CD8-positive, alpha-beta memory T cell (primary cell): ENCODE results near the gene NCR3LG1. TPM values are rescaled to one million over a fixed set of nuclear protein-coding genes. Genes with fewer than 3 reads are reported as not detected.

Experiments used
- CTCF ChIA-PET: fragments of 350-600 bp; sonication (Branson Sonifier 250); formaldehyde crosslinking; loops from one replicate; lab custom pipeline; 2021; ENCODE audit warnings: antibody characterized with exemption; lab: Charles Lee
- POLR2A ChIA-PET: fragments of 350-600 bp; sonication (Branson Sonifier 250); formaldehyde crosslinking; loops from one replicate; lab custom pipeline; 2021; ENCODE audit warnings: antibody characterized with exemption; lab: Charles Lee
- DNase-seq, 5 donors: peaks; one replicate each; pipeline versions ENCODE4 v3.0.0 to v3.0.0-alpha.2; 2020 to 2022; ENCODE audit warnings: mixed read lengths in 1 of 5
- H3K27ac ChIP-seq: one replicate; pipeline ENCODE4 v1.7.0; 2013; ENCODE audit warnings: low read depth, mild to moderate bottlenecking, low read length, moderate library complexity
- H3K27me3 ChIP-seq: 2 replicates; pipeline ENCODE4 v1.7.0; 2013; ENCODE audit warnings: low read length, mild to moderate bottlenecking; ENCODE audit not compliant: insufficient read depth, poor library complexity, severe bottlenecking
- H3K36me3 ChIP-seq: 2 replicates; pipeline ENCODE4 v1.7.0; 2013; ENCODE audit warnings: mild to moderate bottlenecking, low read length, moderate library complexity; ENCODE audit not compliant: insufficient read depth
- H3K4me1 ChIP-seq: 2 replicates; pipeline ENCODE4 v1.7.0; 2013; ENCODE audit warnings: mild to moderate bottlenecking, low read length, moderate library complexity; ENCODE audit not compliant: insufficient read depth
- H3K4me3 ChIP-seq: 2 replicates; pipeline ENCODE4 v1.7.0; 2013; ENCODE audit warnings: mild to moderate bottlenecking, low read length
- H3K9me3 ChIP-seq: 2 replicates; pipeline ENCODE4 v1.7.0; 2013; ENCODE audit warnings: mild to moderate bottlenecking, low read length
- H3K27ac Mint-ChIP-seq, 8 donors: one replicate each; pipeline ENCODE4 v1.8.0; 2020 to 2021; ENCODE audit warnings: mixed read lengths in 8 of 8, mild to moderate bottlenecking in 6 of 8, inconsistent platforms in 3 of 8, moderate library complexity in 3 of 8
- H3K27me3 Mint-ChIP-seq, 2 donors: one replicate each; pipeline ENCODE4 v1.8.0; 2020 to 2021; ENCODE audit warnings: mixed read lengths in 2 of 2, mild to moderate bottlenecking in 1 of 2, moderate library complexity in 1 of 2
- H3K36me3 Mint-ChIP-seq, 3 donors: one replicate each; pipeline ENCODE4 v1.8.0; 2020 to 2021; ENCODE audit warnings: mixed read lengths in 3 of 3, inconsistent platforms in 1 of 3, mild to moderate bottlenecking in 1 of 3
- H3K4me1 Mint-ChIP-seq, 3 donors: one replicate each; pipeline ENCODE4 v1.8.0; 2020 to 2021; ENCODE audit warnings: mixed read lengths in 3 of 3, inconsistent platforms in 1 of 3, mild to moderate bottlenecking in 1 of 3
- H3K4me3 Mint-ChIP-seq, 7 donors: one replicate each; pipeline ENCODE4 v1.8.0; 2020 to 2021; ENCODE audit warnings: mixed read lengths in 7 of 7, mild to moderate bottlenecking in 6 of 7, moderate library complexity in 4 of 7, inconsistent platforms in 2 of 7
- H3K9me3 Mint-ChIP-seq, 5 donors: one replicate each; pipeline ENCODE4 v1.8.0; 2020 to 2022; ENCODE audit warnings: mixed read lengths in 5 of 5, mild to moderate bottlenecking in 3 of 5, moderate library complexity in 2 of 5, inconsistent platforms in 1 of 5
- polyA plus RNA-seq: library from polyadenylated mRNA; unstranded; fragments of 300-500 nt; fragmentation: Illumina TruSeq; gene quantifications from one replicate; pipeline ENCODE4 v1.2.3, GENCODE V29; 2021
- total RNA-seq, 2 experiments: library from RNA; stranded (reverse); gene quantifications; one replicate each; pipeline ENCODE4 v1.2.3, GENCODE V29; 2021

Gene NCR3LG1
- total and polyA plus RNA-seq, 3 experiments from 2014 or later, result 0.03 to 6.0 (median 5.9) TPM

- ChIA-PET POLR2A (no interaction called here), CTCF (interaction anchor here (0.7 to 3.2 kb wide), 4 partner anchors 9 to 131 kb away, joined by 3 to 14 read pairs (median 6); partner anchors contain the start of gene KCNJ11)
- Mint-ChIP-seq H3K4me3 (no peak overlapping the region), H3K36me3 (no peaks in the 10 kb centered on the region), H3K27ac (no peak overlapping the region), H3K27me3 (peaks cover 0 to 3% of the 10 kb centered on the region in 2 donors), H3K4me1 (peaks cover 0 to 1% (median 0%) of the 10 kb centered on the region in 3 donors), H3K9me3 (no peaks in the 10 kb centered on the region)
- Histone ChIP-seq H3K27me3 (no peaks in the 10 kb centered on the region), H3K4me3 (no peak overlapping the region), H3K4me1 (no peaks in the 10 kb centered on the region), H3K9me3 (no peaks in the 10 kb centered on the region), H3K36me3 (no peaks in the 10 kb centered on the region), H3K27ac (no peak overlapping the region)
- no peak for DNase-seq
Measured at GRCh38 chr11:17397311-17398002, 45.9 kb downstream of the NCR3LG1 start.

GRCh38 chr11:17399236-17399635 is 47.6 kb downstream of the NCR3LG1 start:
- Mint-ChIP-seq H3K4me3 (no peak overlapping the region), H3K27me3 (peaks cover 0 to 3% of the 10 kb centered on the region in 2 donors), H3K36me3 (no peaks in the 10 kb centered on the region), H3K9me3 (no peaks in the 10 kb centered on the region), H3K27ac (no peak overlapping the region), H3K4me1 (peaks cover 0 to 1% (median 0%) of the 10 kb centered on the region in 3 donors)
- POLR2A ChIA-PET, result no interaction called here
- no peaks in the 10 kb centered on the region for H3K36me3 ChIP-seq
- H3K4me3 ChIP-seq, result no peak overlapping the region
- no peaks in the 10 kb centered on the region for H3K4me1 ChIP-seq
- H3K27me3 ChIP-seq, result no peaks in the 10 kb centered on the region
- no peak for DNase-seq
- H3K9me3 ChIP-seq, result no peaks in the 10 kb centered on the region
- H3K27ac ChIP-seq, result no peak overlapping the region
- CTCF ChIA-PET, result interaction anchor here (1.5 to 3.2 kb wide), 3 partner anchors 9 to 129 kb away, joined by 3 to 14 read pairs (median 8); no protein-coding TSS in a partner anchor

GRCh38 chr11:17400048-17400775 is 48.6 kb downstream of the NCR3LG1 start:
- H3K9me3 ChIP-seq, result no peaks in the 10 kb centered on the region
- DNase-seq, result no peak
- H3K36me3 Mint-ChIP-seq, result no peaks in the 10 kb centered on the region
- H3K27me3 ChIP-seq, result no peaks in the 10 kb centered on the region
- no peak overlapping the region for H3K4me3 Mint-ChIP-seq
- CTCF ChIA-PET, result interaction anchor here (0.8 to 3.2 kb wide), 3 partner anchors 10 to 28 kb away, joined by 3 to 14 read pairs (median 3); no protein-coding TSS in a partner anchor
- H3K27me3 Mint-ChIP-seq, result peaks cover 0 to 7% of the 10 kb centered on the region in 2 donors
- H3K9me3 Mint-ChIP-seq, result no peaks in the 10 kb centered on the region
- peaks cover 0 to 1% (median 0%) of the 10 kb centered on the region in 3 donors for H3K4me1 Mint-ChIP-seq
- H3K27ac Mint-ChIP-seq, result no peak overlapping the region
- POLR2A ChIA-PET, result no interaction called here
- H3K27ac ChIP-seq, result no peak overlapping the region
- no peak overlapping the region for H3K4me3 ChIP-seq
- H3K4me1 ChIP-seq, result no peaks in the 10 kb centered on the region
- H3K36me3 ChIP-seq, result no peaks in the 10 kb centered on the region

- Mint-ChIP-seq H3K27me3 (peaks cover 0 to 7% of the 10 kb centered on the region in 2 donors), H3K36me3 (no peaks in the 10 kb centered on the region), H3K27ac (no peak overlapping the region), H3K4me1 (peaks cover 0 to 1% (median 0%) of the 10 kb centered on the region in 3 donors), H3K4me3 (no peak overlapping the region), H3K9me3 (no peaks in the 10 kb centered on the region)
- H3K9me3 ChIP-seq, result no peaks in the 10 kb centered on the region
- no peaks in the 10 kb centered on the region for H3K27me3 ChIP-seq
- no peak for DNase-seq
- POLR2A ChIA-PET, result no interaction called here
- H3K36me3 ChIP-seq, result no peaks in the 10 kb centered on the region
- H3K4me1 ChIP-seq, result no peaks in the 10 kb centered on the region
- H3K27ac ChIP-seq, result no peak overlapping the region
- H3K4me3 ChIP-seq, result no peak overlapping the region
- CTCF ChIA-PET, result interaction anchor here (0.5 kb wide), 1 partner anchor 49 kb away, joined by 3 read pairs; no protein-coding TSS in a partner anchor
Measured at GRCh38 chr11:17401316-17401715, 49.7 kb downstream of the NCR3LG1 start.

GRCh38 chr11:17401841-17402240 is 50.2 kb downstream of the NCR3LG1 start:
- Mint-ChIP-seq H3K36me3 (no peaks in the 10 kb centered on the region), H3K27me3 (peaks cover 0 to 7% of the 10 kb centered on the region in 2 donors), H3K4me3 (no peak overlapping the region), H3K9me3 (no peaks in the 10 kb centered on the region), H3K4me1 (peaks cover 0 to 1% (median 0%) of the 10 kb centered on the region in 3 donors), H3K27ac (peak overlapping the region in 1 of 8 donors; percentile 43)
- no peak for DNase-seq
- ChIA-PET POLR2A (no interaction called here), CTCF (interaction anchor here (0.5 kb wide), 1 partner anchor 48 kb away, joined by 3 read pairs; no protein-coding TSS in a partner anchor)
- no peaks in the 10 kb centered on the region for H3K36me3 ChIP-seq
- H3K9me3 ChIP-seq, result no peaks in the 10 kb centered on the region
- H3K27me3 ChIP-seq, result no peaks in the 10 kb centered on the region
- no peak overlapping the region for H3K4me3 ChIP-seq
- H3K27ac ChIP-seq, result no peak overlapping the region
- H3K4me1 ChIP-seq, result no peaks in the 10 kb centered on the region

GRCh38 chr11:17402486-17402885 is 50.9 kb downstream of the NCR3LG1 start:
- Histone ChIP-seq H3K4me1 (no peaks in the 10 kb centered on the region), H3K27me3 (no peaks in the 10 kb centered on the region), H3K4me3 (no peak overlapping the region), H3K27ac (no peak overlapping the region), H3K36me3 (no peaks in the 10 kb centered on the region), H3K9me3 (no peaks in the 10 kb centered on the region)
- H3K27ac Mint-ChIP-seq, result no peak overlapping the region
- H3K4me1 Mint-ChIP-seq, result peaks cover 0 to 1% (median 0%) of the 10 kb centered on the region in 3 donors
- no peak overlapping the region for H3K4me3 Mint-ChIP-seq
- H3K9me3 Mint-ChIP-seq, result no peaks in the 10 kb centered on the region
- POLR2A ChIA-PET, result no interaction called here
- CTCF ChIA-PET, result interaction anchor here (1.0 to 1.5 kb wide), 3 partner anchors 11 to 19 kb away, joined by 4 to 6 read pairs (median 4); partner anchors contain the start of gene KCNJ11
- peaks cover 0 to 9% of the 10 kb centered on the region in 2 donors for H3K27me3 Mint-ChIP-seq
- no peaks in the 10 kb centered on the region for H3K36me3 Mint-ChIP-seq
- no peak for DNase-seq

- Histone ChIP-seq H3K4me3 (no peak overlapping the region), H3K27ac (no peak overlapping the region), H3K36me3 (no peaks in the 10 kb centered on the region), H3K4me1 (no peaks in the 10 kb centered on the region), H3K27me3 (no peaks in the 10 kb centered on the region), H3K9me3 (no peaks in the 10 kb centered on the region)
- Mint-ChIP-seq H3K9me3 (no peaks in the 10 kb centered on the region), H3K36me3 (no peaks in the 10 kb centered on the region), H3K27me3 (peaks cover 0 to 9% of the 10 kb centered on the region in 2 donors), H3K4me1 (peaks cover 0 to 1% (median 0%) of the 10 kb centered on the region in 3 donors), H3K27ac (no peak overlapping the region), H3K4me3 (no peak overlapping the region)
- CTCF ChIA-PET, result interaction anchor here (1.5 kb wide), 1 partner anchor 9 kb away, joined by 4 read pairs; no protein-coding TSS in a partner anchor
- POLR2A ChIA-PET, result no interaction called here
- DNase-seq, result no peak
Measured at GRCh38 chr11:17403980-17404759, 52.6 kb downstream of the NCR3LG1 start.
